GM12878 (cell line): ENCODE data around the gene EPO. TPM values are rescaled to one million over a fixed set of nuclear protein-coding genes. Genes with fewer than 3 reads are reported as not detected.

Source experiments
- ATAC-seq: fragments of 200-7000 bp; cut with Tn5 transposase; 3 replicates; pipeline ENCODE4 v1.9.1; 2020; ENCODE audit warnings: mild to moderate bottlenecking, moderate library complexity
- BruUV-seq: library from RNA; stranded (reverse); fragments of 400-500 nt; replicated peaks from 2 replicates; lab custom pipeline; 2021; lab: Mats Ljungman, UMichigan
- CTCF ChIA-PET: fragments of 300-600 bp; sonication (Branson Sonifier 250); formaldehyde crosslinking; extraction: SDS; loops from one replicate; lab custom pipeline; 2021; ENCODE audit warnings: inconsistent platforms; lab: Yijun Ruan, JAX
- POLR2A ChIA-PET: fragments of 350-600 bp; formaldehyde crosslinking; extraction: SDS; loops from one replicate; lab custom pipeline; 2021; ENCODE audit warnings: inconsistent platforms; lab: Charles Lee
- RAD21 ChIA-PET: fragments of 300-600 bp; sonication (Branson Sonifier 250); formaldehyde crosslinking; loops from one replicate; lab custom pipeline; 2023; ENCODE audit warnings: antibody characterized with exemption; ENCODE audit not compliant: unreplicated experiment; lab: Charles Lee
- SMC1A ChIA-PET: fragments of 300-600 bp; sonication (Branson Sonifier 250); formaldehyde crosslinking; loops from one replicate; lab custom pipeline; 2023; ENCODE audit not compliant: unreplicated experiment, uncharacterized antibody; lab: Charles Lee
- DNase-seq: peaks from one replicate; pipeline ENCODE4 v3.0.0-alpha.2; 2011; ENCODE audit warnings: low read depth, low spot score
- FAIRE-seq: peaks from 3 replicates; lab custom pipeline; 2011; peaks lifted over from hg19 to GRCh38; lab: Jason Lieb, UNC
- H2AFZ ChIP-seq: 2 replicates; pipeline ENCODE4 v1.6.0; 2011; ENCODE audit warnings: low read depth, low read length, control low read depth; ENCODE audit not compliant: control insufficient read depth
- H3K27ac ChIP-seq: 2 replicates; pipeline ENCODE4 v1.5.1; 2011; ENCODE audit warnings: control low read depth; ENCODE audit not compliant: control insufficient read depth, insufficient read depth
- H3K27me3 ChIP-seq, 2 experiments: replicated peaks in 1 of 2; 2 replicates each; pipeline versions ENCODE4 v1.6.0 to v1.6.1; 2011; ENCODE audit warnings: low read length in 1 of 2; ENCODE audit not compliant: control insufficient read depth in 2 of 2, insufficient read depth in 2 of 2
- H3K36me3 ChIP-seq, 2 experiments: 2 replicates each; pipeline ENCODE4 v1.5.1; 2011; ENCODE audit warnings: low read length in 1 of 2; ENCODE audit not compliant: control insufficient read depth in 2 of 2, insufficient read depth in 2 of 2
- H3K4me1 ChIP-seq: 2 replicates; pipeline ENCODE4 v1.6.1; 2011; ENCODE audit warnings: mild to moderate bottlenecking, low read length, moderate library complexity, mixed read lengths; ENCODE audit not compliant: control insufficient read depth, insufficient read depth
- H3K4me2 ChIP-seq: 2 replicates; pipeline ENCODE4 v1.6.0; 2011; ENCODE audit warnings: control low read depth; ENCODE audit not compliant: control insufficient read depth, insufficient read depth
- H3K4me3 ChIP-seq: fragments of 200-600 bp; sonication (generic); 2 replicates; pipeline ENCODE4 v1.5.1; 2016
- H3K79me2 ChIP-seq: 2 replicates; pipeline ENCODE4 v1.6.0; 2011; ENCODE audit warnings: low read length; ENCODE audit not compliant: control insufficient read depth, insufficient read depth
- H3K9ac ChIP-seq: 2 replicates; pipeline ENCODE4 v1.8.0; 2011; ENCODE audit warnings: low read length, control low read depth, mixed read lengths; ENCODE audit not compliant: control insufficient read depth, insufficient read depth
- H3K9me3 ChIP-seq: replicated peaks from 3 replicates; pipeline ENCODE4 v1.5.1; 2011; ENCODE audit warnings: mild to moderate bottlenecking, low read length; ENCODE audit not compliant: control insufficient read depth, insufficient read depth
- H4K20me1 ChIP-seq: 2 replicates; pipeline ENCODE4 v1.6.0; 2011; ENCODE audit not compliant: control insufficient read depth, insufficient read depth
- CHD1 ChIP-seq: IDR thresholded peaks from 2 replicates; pipeline ENCODE4 v1.6.1; 2012; ENCODE audit warnings: low read depth, low read length, improper control_type of control experiment
- HCFC1 ChIP-seq: fragments of 150-350 bp; IDR thresholded peaks from 2 replicates; pipeline ENCODE4 v1.6.1; 2014; ENCODE audit warnings: low read length
- JUNB ChIP-seq: IDR thresholded peaks from 2 replicates; pipeline ENCODE4 v1.6.1; 2016; ENCODE audit warnings: antibody characterized with exemption, mild to moderate bottlenecking
- NRF1 ChIP-seq: conservative IDR thresholded peaks from 2 replicates; pipeline ENCODE4 v1.6.1; 2011; ENCODE audit warnings: mild to moderate bottlenecking, low read depth, low read length, improper control_type of control experiment
- SMARCA5 ChIP-seq: fragments of 450-650 bp; IDR thresholded peaks from 2 replicates; pipeline ENCODE4 v1.6.1; 2017; ENCODE audit warnings: mild to moderate bottlenecking
- WGBS: methylation state at CpG from one replicate; pipeline ENCODE4 v1.1.6; 2016; ENCODE audit warnings: low lambda C conversion rate; ENCODE audit not compliant: insufficient replicate concordance, insufficient coverage; ENCODE audit errors: missing lambda C conversion rate; 5-methylcytosine and 5-hydroxymethylcytosine counted together
- in situ Hi-C: fragments of 300-500 bp; cut with MboI; formaldehyde crosslinking; loops from 9 replicates; pipeline ENCODE4 v1.14.3; 2018; ENCODE audit warnings: mixed read lengths
- intact Hi-C: fragments of 100-400 bp; cut with micrococcal nuclease; formaldehyde crosslinking; loops from one replicate; pipeline ENCODE4 v1.14.2; 2022; ENCODE audit not compliant: unreplicated experiment
- polyA plus RNA-seq, 11 experiments: library from polyadenylated mRNA; depleted of rRNA in 4 of 11; unstranded in 6 of 11; stranded (reverse) in 5 of 11; fragments of >200 nt; fragmentation: Nextera tagmentation in 4 of 11; fragmentation: Illumina TruSeq in 1 of 11; extraction: Ambion mirVana in 4 of 11; extraction: Trizol in 1 of 11; gene quantifications; 1 replicate in 1 of 11; 2 replicates in 10 of 11; pipeline versions ENCODE4 v1.2.1 to v1.2.3, GENCODE V29; 2011 to 2016; ENCODE audit warnings: inconsistent platforms in 2 of 11, missing spikeins in 2 of 11, low read depth in 1 of 11
- total RNA-seq, 4 experiments: library from RNA; depleted of rRNA in 3 of 4; stranded (reverse); fragments of >200 nt in 3 of 4; fragmentation: Illumina TruSeq in 1 of 4; extraction: Trizol in 1 of 4; gene quantifications; 2 replicates each; pipeline versions ENCODE4 v1.2.1 to v1.2.3, GENCODE V29; 2013 to 2021
- TF ChIP-seq, protein P1 (sequence below): fragments of 450-650 bp; IDR thresholded peaks from 2 replicates; pipeline ENCODE4 v1.6.1; 2014; ENCODE audit warnings: mild to moderate bottlenecking
- TF ChIP-seq, protein P2 (sequence below): fragments of 450-650 bp; formaldehyde crosslinking; IDR thresholded peaks from 2 replicates; pipeline ENCODE4 v1.4.0; 2022; ENCODE audit warnings: mild to moderate bottlenecking, moderate library complexity
- TF ChIP-seq, protein P3 (sequence below): fragments of 450-650 bp; IDR thresholded peaks from 2 replicates; pipeline ENCODE4 v1.6.1; 2018; ENCODE audit warnings: borderline replicate concordance, mild to moderate bottlenecking; ENCODE audit not compliant: partially characterized antibody

The EPO gene
- total and polyA plus RNA-seq, 10 of the 15 experiments (the other 5 are each of a cell fraction or from before 2014, with no cell fraction given): 0.06 to 0.19 TPM; not detected in 8

DNA sequence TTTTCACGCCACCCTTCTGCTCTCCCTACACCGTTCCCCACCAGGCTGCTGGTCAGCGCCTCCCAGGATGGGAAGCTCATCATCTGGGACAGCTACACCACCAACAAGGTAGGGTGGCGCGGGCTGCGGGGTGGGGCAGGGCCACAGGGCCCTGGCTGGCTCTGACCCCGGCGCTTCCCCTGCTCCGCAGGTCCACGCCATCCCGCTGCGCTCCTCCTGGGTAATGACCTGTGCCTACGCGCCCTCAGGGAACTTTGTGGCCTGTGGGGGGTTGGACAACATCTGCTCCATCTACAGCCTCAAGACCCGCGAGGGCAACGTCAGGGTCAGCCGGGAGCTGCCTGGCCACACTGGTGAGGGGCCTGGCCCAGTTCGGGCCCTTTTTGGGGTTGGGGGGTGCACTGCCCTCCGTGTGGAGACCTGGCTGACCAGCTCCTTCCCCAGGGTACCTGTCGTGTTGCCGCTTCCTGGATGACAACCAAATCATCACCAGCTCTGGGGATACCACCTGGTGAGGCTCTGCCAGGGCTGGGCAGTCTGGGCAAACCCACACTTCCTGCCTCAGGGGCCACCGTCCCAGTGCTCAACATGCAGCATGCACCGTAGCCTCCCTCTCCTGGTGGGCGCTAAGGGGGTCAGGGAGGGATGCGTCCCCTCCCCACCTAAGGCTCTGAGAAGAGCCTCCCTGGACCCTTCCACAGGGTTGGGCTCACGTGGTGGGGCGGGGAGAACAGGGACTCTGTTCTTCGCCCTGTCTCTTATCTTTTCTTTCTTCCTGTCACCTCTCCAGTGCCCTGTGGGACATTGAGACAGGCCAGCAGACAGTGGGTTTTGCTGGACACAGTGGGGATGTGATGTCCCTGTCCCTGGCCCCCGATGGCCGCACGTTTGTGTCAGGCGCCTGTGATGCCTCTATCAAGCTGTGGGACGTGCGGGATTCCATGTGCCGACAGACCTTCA lies 42.7 kb upstream of the EPO start:
- intact Hi-C loops (no loop called here), in situ Hi-C loops (loop anchor here (25.0 kb wide), 1 partner anchor 215 kb away; the partner anchor contains the start of gene SPACDR)
- WGBS: 94% methylated on average over 36 of the region's 36 CpGs
- no peak overlapping the region for H3K9ac ChIP-seq
- H3K79me2 ChIP-seq: peaks cover 24% of the 10 kb centered on the region
- no peak for ATAC-seq
- H3K36me3 ChIP-seq: peaks cover 4 to 38% of the 10 kb centered on the region in 2 experiments; a peak in 3 of 4 replicates
- TF ChIP-seq, protein P1, sequence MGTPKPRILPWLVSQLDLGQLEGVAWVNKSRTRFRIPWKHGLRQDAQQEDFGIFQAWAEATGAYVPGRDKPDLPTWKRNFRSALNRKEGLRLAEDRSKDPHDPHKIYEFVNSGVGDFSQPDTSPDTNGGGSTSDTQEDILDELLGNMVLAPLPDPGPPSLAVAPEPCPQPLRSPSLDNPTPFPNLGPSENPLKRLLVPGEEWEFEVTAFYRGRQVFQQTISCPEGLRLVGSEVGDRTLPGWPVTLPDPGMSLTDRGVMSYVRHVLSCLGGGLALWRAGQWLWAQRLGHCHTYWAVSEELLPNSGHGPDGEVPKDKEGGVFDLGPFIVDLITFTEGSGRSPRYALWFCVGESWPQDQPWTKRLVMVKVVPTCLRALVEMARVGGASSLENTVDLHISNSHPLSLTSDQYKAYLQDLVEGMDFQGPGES: no peak
- TF ChIP-seq JUNB (no peak), SMARCA5 (no peak), CHD1 (no peak), NRF1 (no peak), HCFC1 (no peak)
- TF ChIP-seq, protein P2, sequence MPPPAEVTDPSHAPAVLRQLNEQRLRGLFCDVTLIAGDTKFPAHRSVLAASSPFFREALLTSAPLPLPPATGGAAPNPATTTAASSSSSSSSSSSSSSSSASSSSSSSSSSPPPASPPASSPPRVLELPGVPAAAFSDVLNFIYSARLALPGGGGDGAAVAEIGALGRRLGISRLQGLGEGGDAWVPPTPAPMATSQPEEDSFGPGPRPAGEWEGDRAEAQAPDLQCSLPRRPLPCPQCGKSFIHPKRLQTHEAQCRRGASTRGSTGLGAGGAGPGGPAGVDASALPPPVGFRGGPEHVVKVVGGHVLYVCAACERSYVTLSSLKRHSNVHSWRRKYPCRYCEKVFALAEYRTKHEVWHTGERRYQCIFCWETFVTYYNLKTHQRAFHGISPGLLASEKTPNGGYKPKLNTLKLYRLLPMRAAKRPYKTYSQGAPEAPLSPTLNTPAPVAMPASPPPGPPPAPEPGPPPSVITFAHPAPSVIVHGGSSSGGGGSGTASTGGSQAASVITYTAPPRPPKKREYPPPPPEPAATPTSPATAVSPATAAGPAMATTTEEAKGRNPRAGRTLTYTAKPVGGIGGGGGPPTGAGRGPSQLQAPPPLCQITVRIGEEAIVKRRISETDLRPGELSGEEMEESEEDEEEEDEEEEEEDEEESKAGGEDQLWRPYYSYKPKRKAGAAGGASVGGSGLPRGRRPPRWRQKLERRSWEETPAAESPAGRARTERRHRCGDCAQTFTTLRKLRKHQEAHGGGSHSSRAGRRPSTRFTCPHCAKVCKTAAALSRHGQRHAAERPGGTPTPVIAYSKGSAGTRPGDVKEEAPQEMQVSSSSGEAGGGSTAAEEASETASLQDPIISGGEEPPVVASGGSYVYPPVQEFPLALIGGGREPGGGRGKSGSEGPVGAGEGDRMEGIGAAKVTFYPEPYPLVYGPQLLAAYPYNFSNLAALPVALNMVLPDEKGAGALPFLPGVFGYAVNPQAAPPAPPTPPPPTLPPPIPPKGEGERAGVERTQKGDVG (CRISPR knock-in tag): no peak
- TF ChIP-seq, protein P3, sequence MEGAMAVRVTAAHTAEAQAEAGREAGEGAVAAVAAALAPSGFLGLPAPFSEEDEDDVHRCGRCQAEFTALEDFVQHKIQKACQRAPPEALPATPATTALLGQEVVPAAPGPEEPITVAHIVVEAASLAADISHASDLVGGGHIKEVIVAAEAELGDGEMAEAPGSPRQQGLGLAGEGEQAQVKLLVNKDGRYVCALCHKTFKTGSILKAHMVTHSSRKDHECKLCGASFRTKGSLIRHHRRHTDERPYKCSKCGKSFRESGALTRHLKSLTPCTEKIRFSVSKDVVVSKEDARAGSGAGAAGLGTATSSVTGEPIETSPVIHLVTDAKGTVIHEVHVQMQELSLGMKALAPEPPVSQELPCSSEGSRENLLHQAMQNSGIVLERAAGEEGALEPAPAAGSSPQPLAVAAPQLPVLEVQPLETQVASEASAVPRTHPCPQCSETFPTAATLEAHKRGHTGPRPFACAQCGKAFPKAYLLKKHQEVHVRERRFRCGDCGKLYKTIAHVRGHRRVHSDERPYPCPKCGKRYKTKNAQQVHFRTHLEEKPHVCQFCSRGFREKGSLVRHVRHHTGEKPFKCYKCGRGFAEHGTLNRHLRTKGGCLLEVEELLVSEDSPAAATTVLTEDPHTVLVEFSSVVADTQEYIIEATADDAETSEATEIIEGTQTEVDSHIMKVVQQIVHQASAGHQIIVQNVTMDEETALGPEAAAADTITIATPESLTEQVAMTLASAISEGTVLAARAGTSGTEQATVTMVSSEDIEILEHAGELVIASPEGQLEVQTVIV: no peak
- H2AFZ ChIP-seq: no peak overlapping the region
- no peak for FAIRE-seq
- DNase-seq: no peak
- ChIA-PET POLR2A (interaction anchor here (0.5 to 0.9 kb wide), 2 partner anchors 13 to 192 kb away, joined by 3 to 4 read pairs; no protein-coding TSS in a partner anchor), RAD21 (no interaction called here), CTCF (interaction anchor here (6.3 kb wide), 1 partner anchor 13 kb away, joined by 57 read pairs; no protein-coding TSS in a partner anchor), SMC1A (interaction anchor here (1.1 kb wide), 1 partner anchor 198 kb away, joined by 3 read pairs; no protein-coding TSS in a partner anchor)
- no peaks in the 10 kb centered on the region for H3K9me3 ChIP-seq
- no peak overlapping the region for H3K4me2 ChIP-seq
- H3K27ac ChIP-seq: no peak overlapping the region
- no peak overlapping the region for H3K4me3 ChIP-seq
- no TSS peak for BruUV-seq
- H3K4me1 ChIP-seq: no peaks in the 10 kb centered on the region; the same call in 1 of the 2 replicates
- 0 out of 2 replicates have a peak, but pooled peaks cover 3% of the 10 kb centered on the region for H4K20me1 ChIP-seq
- no peaks in the 10 kb centered on the region for H3K27me3 ChIP-seq
